GM19397 (cell line): ENCODE measurements around the gene INO80.

Source experiments
- ATAC-seq: cut with Tn5 transposase; IDR thresholded peaks from one replicate; pipeline ENCODE4 v1.9.1; 2021; ENCODE audit warnings: mild to moderate bottlenecking, moderate library complexity; ENCODE audit not compliant: unreplicated experiment

Gene INO80

GRCh38 chr15:40933517-40933902, 182.6 kb downstream of the INO80 start:
- no peak for ATAC-seq

GRCh38 chr15:40932649-40933516, 183.2 kb downstream of the INO80 start:
- ATAC-seq: no peak

GRCh38 chr15:40932156-40932555, 183.9 kb downstream of the INO80 start:
- ATAC-seq: no peak

- no peak for ATAC-seq
Observed at GRCh38 chr15:40931300-40932142, 184.6 kb downstream of the INO80 start.

- ATAC-seq: no peak
Observed at GRCh38 chr15:40930430-40931299, 185.4 kb downstream of the INO80 start.

GRCh38 chr15:40929660-40930429, 186.2 kb downstream of the INO80 start:
- ATAC-seq: no peak
